Right renal cortex interstitium (tissue), 3 donors: ENCODE measurements around the gene MEGF11. TPM values are rescaled to one million over a fixed set of nuclear protein-coding genes. Genes with fewer than 3 reads are reported as not detected.
"Not testable (repeated sequence)": the region's sequence is repeated elsewhere in the genome, so short reads cannot be mapped to it uniquely, and the experiment has no call there.

Source experiments
- DNase-seq, 3 donors: peaks; one replicate each; pipeline ENCODE4 v3.0.0-alpha.2; 2013; ENCODE audit warnings: low read depth in 3 of 3, low spot score in 2 of 3
- polyA plus RNA-seq, 3 donors: library from polyadenylated mRNA; unstranded; fragments of 120-200 nt; gene quantifications; one replicate each; pipeline ENCODE4 v1.2.1, GENCODE V29; 2013; ENCODE audit not compliant: insufficient read length in 3 of 3

Gene MEGF11
- polyA plus RNA-seq, 3 donors: 1.8 to 2.1 (median 2.1) TPM

DNA sequence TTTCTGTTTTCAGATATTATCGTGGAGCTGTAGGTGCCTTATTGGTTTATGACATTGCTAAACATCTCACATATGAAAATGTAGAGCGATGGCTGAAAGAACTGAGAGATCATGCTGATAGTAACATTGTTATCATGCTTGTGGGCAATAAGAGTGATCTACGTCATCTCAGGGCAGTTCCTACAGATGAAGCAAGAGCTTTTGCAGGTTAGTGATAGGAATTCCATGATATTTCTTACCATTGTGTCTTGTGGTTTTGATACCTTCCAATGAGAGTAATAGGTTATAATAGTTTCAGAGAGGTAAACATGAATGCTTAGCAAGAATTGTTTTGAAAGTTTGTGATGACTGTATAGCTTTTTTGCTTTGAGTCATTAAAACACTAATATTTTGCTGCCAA is 375.8 kb downstream of the MEGF11 start:
- DNase-seq: no peak

DNA sequence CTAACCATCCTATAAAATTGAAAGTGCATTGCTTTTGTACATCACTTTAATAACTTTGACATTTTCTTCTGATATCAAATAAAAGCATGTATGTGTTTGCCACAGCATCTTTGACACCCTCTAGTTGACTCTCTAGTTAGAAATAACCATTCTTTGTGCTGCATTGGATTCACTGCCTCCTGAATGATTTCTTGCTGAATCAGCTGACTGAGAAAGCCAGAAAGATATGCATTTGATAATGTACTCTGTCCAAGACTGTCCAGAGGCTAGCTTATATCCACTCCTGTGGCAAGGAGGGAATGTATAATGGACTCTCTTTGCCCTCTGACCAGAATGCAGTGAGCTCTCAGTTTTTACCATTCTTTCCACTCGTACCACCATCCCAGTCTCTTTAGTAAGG is 378.1 kb downstream of the MEGF11 start:
- no peak for DNase-seq

GRCh38 chr15:65873256-65873655 is 380.3 kb downstream of the MEGF11 start:
- no peak for DNase-seq

- not testable (repeated sequence) for DNase-seq
These were observed 381.0 kb downstream of the MEGF11 start for GRCh38 chr15:65872596-65872995.

GRCh38 chr15:65871886-65872285 is 381.7 kb downstream of the MEGF11 start:
- not testable (repeated sequence) for DNase-seq

- no peak for DNase-seq
These were observed 382.5 kb downstream of the MEGF11 start for GRCh38 chr15:65870889-65871533.

GRCh38 chr15:65869954-65870871 is 383.3 kb downstream of the MEGF11 start:
- DNase-seq: peak in 1 of 3 donors; percentile 37

DNA sequence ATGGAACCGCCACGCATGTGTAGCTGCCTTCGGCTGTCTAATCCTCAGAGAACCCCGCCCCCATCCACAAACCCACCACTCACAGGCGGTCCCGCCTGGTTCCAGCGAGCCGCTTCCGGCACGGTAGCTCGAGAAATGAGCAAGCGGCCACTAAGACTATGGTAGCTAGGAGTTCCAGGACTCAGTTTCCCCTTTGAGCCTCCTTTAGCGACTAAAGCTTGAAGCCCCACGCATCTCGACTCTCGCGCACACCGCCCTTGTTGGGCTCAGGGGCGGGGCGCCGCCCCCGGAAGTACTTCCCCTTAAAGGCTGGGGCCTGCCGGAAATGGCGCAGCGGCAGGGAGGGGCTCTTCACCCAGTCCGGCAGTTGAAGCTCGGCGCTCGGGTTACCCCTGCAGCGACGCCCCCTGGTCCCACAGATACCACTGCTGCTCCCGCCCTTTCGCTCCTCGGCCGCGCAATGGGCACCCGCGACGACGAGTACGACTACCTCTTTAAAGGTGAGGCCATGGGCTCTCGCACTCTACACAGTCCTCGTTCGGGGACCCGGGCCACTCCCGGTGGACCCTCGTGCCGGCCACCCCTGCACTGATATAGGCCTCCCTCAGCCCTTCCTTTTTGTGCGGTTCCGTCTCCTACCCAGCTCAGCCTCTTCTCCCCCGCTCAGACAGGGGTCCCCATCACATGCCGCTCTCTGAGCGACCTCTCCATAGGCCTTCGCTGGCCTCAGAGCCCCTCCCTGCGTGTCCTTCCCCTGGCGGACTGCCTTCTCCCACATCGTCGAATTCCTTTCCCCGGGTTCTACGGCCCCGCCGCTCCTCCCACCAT is 384.2 kb downstream of the MEGF11 start, which contains the start of gene RAB11A:
Gene RAB11A (plus strand): TSS at position 366 of the 828 bp plus-strand sequence. CDS start 95 bp downstream, at position 461.
- peak; percentile 92 to 97 (median 94) for DNase-seq

- DNase-seq: no peak
These were observed 384.9 kb downstream of the MEGF11 start for GRCh38 chr15:65868546-65869125.

DNA sequence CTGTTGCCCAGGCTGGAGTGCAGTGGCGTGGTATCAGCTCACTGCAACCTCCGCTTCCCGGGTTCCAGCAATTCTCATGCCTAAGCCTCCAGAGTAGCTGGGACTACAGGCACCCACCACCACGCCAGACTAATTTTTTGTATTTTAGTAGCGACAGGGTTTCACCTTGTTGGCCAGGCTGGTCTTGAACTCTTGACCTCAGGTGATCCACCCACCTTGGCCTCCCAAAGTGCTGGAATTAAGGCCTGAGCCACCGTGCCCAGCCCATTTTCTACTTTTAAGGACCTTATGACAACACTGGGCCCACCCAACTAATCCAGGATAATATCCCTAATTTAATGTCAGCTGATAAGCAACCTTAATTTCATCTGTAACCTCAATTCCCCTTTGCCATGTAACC is 385.6 kb downstream of the MEGF11 start:
- not testable (repeated sequence) for DNase-seq

- no peak for DNase-seq
These were observed 386.3 kb downstream of the MEGF11 start for GRCh38 chr15:65867244-65867643.

GRCh38 chr15:65863106-65863505 is 390.4 kb downstream of the MEGF11 start:
- no peak for DNase-seq

- DNase-seq: no peak
These were observed 390.9 kb downstream of the MEGF11 start for GRCh38 chr15:65862682-65863081.

DNA sequence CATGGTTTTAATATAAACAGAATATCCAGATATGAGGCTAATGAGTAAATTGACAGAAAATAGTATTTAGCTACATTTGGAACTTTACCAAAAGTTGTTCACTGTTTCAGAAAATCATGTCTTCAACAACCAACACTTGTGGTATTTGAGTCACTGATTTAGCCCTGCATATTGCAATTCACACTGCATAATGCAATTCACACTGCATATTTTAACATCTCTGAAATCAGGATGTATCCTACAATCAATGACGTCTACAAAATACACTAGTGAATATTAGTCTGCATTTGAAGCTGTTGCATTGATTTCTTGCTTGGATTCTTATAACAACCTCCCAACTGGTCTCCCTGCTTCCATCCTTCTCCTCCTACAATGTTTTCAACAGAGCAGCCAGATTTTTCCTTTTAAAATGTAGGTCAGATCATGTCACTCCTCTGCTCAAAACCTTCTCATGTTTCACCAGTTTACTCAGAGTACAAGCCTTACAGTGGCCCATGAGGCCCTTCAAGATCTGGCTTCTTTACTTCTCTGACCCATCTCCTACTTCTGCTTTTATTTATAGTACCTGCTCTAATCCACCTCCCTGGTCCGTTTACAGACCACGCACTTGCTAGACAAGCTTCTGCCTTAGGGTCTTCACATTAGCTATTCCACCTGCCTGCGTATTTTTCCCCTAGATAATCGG is 395.7 kb downstream of the MEGF11 start:
- no peak for DNase-seq

DNA sequence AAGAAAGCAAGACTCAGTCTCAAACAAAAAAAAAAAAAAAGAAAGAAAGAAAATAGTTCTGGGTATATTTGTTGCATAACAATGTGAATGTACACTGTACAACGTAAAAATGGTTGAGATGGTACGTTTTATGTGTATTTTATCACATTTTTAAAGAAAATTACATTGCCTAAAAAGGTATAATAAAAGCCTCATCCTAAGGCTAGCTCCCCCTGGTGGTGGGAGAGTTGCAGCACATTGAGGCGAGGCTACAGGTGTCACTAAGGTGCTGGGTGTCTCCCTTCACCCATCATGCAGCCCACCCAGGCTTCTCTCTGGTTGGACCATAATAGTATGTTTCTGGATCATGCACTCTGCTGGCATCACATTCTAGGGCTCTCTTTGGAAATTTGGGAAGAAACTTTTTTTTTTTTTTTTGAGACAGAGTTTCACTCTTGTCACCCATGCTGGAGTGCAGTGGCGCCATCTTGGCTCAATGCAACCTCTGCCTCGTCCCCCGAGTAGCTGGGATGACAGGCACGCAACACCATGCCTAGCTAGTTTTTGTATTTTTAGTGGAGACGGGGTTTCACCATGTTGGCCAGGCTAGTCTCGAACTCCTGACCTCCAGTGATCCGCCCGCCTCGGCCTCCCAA is 396.6 kb downstream of the MEGF11 start:
- DNase-seq: no peak

- no peak for DNase-seq
These were observed 401.6 kb downstream of the MEGF11 start for GRCh38 chr15:65851981-65852380.

- DNase-seq: no peak
These were observed 405.6 kb downstream of the MEGF11 start for GRCh38 chr15:65847989-65848388.

DNA sequence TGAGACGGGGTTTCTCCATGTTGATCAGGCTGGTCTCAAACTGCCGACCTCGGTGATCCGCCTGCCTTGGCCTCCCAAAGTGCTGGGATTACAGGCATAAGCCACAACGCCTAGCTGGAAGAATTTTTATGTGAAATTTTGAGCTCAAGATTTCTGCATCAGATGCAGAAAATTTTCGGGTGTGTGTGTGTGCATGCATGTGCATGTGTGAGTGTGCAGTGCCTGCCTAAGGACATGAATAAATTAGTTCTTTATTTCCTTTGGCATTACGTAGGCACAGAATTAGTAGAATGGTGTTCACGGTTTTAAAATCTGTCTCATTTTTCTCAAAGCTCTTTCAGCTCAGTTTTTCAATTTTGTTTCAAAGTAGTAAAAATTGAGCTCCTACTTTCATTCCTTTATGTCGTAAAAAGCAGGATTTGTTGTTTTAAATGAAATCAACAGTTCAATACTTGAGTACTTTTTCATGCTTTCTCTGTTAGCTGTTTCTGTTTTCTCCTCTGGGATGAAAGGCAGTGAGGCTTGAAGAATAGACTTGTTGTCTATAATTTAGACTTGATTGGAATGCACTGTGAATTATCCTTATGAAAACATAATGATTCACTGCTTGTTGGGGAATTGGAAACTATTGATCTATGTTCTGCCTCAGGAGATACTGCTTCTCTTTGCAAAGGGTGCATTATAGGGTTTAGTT is 407.6 kb downstream of the MEGF11 start:
- DNase-seq: no peak
